Stimulated activated CD4-positive, alpha-beta T cell treated with anti-CD3 and anti-CD28 coated beads, Interleukin-1b, Interleukin-23, amount 100 ng/mL, for 4 hours (primary cell): ENCODE data around the gene PHRF1.
"Not testable (repeated sequence)": the region's sequence is repeated elsewhere in the genome, so short reads cannot be mapped to it uniquely, and the experiment has no call there.

ENCODE experiments used
- DNase-seq, 2 donors: peaks; one replicate each; pipeline ENCODE4 v3.0.0-alpha.2; 2020; ENCODE audit warnings: low read depth in 2 of 2

Gene PHRF1

GRCh38 chr11:627308-627576 lies 51.0 kb downstream of the PHRF1 start:
- DNase-seq, result no peak

GRCh38 chr11:628056-628455 lies 51.8 kb downstream of the PHRF1 start:
- DNase-seq, result no peak

GRCh38 chr11:629237-629583 lies 52.9 kb downstream of the PHRF1 start:
- DNase-seq, result no peak

- no peak for DNase-seq
Measured at GRCh38 chr11:630871-631270, 54.6 kb downstream of the PHRF1 start.

GRCh38 chr11:635945-636510 lies 59.8 kb downstream of the PHRF1 start:
- DNase-seq, result no peak

GRCh38 chr11:636511-637332 lies 60.5 kb downstream of the PHRF1 start, which contains the start of gene DRD4:
Gene DRD4, plus strand, starts transcription at chr11:637269. Its CDS starts 36 bp downstream, at chr11:637305.
- DNase-seq, result no peak

- no peak for DNase-seq
Measured at GRCh38 chr11:637333-637592, 61.0 kb downstream of the PHRF1 start.

GRCh38 chr11:637593-638521 lies 61.6 kb downstream of the PHRF1 start:
- no peak for DNase-seq

GRCh38 chr11:638631-639331 lies 62.5 kb downstream of the PHRF1 start:
- DNase-seq, result no peak

GRCh38 chr11:639332-639955 lies 63.2 kb downstream of the PHRF1 start:
- DNase-seq, result no peak

GRCh38 chr11:640021-640706 lies 63.9 kb downstream of the PHRF1 start:
- DNase-seq, result no peak

GRCh38 chr11:641806-642370 lies 65.6 kb downstream of the PHRF1 start:
- no peak for DNase-seq

- DNase-seq, result no peak
Measured at GRCh38 chr11:643366-643765, 67.1 kb downstream of the PHRF1 start.

- no peak for DNase-seq
Measured at GRCh38 chr11:643849-644738, 67.8 kb downstream of the PHRF1 start.

GRCh38 chr11:645536-645935 lies 69.3 kb downstream of the PHRF1 start:
- no peak for DNase-seq

GRCh38 chr11:646214-646613 lies 69.9 kb downstream of the PHRF1 start:
- no peak for DNase-seq

GRCh38 chr11:647672-648158 lies 71.4 kb downstream of the PHRF1 start:
- DNase-seq, result not testable (repeated sequence)

GRCh38 chr11:650482-650881 lies 74.2 kb downstream of the PHRF1 start:
- DNase-seq, result no peak

GRCh38 chr11:653136-653535 lies 76.9 kb downstream of the PHRF1 start:
- not testable (repeated sequence) for DNase-seq

GRCh38 chr11:653837-654236 lies 77.6 kb downstream of the PHRF1 start:
- no peak for DNase-seq
